Neural crest cell (in vitro differentiated cells): ENCODE measurements around the gene HDAC9. TPM values are rescaled to one million over a fixed set of nuclear protein-coding genes. Genes with fewer than 3 reads are reported as not detected.

Experiments used
- DNase-seq: peaks from one replicate; pipeline ENCODE4 v3.0.0; 2021; ENCODE audit warnings: low read depth, mixed read lengths, low spot score
- H3K27ac Mint-ChIP-seq: one replicate; pipeline ENCODE4 v1.8.0; 2021; ENCODE audit warnings: mild to moderate bottlenecking, mixed read lengths; ENCODE audit not compliant: unreplicated experiment
- H3K27me3 Mint-ChIP-seq: 2 replicates; pipeline ENCODE4 v1.8.0; 2021; ENCODE audit warnings: low read depth, mild to moderate bottlenecking, mixed read lengths
- H3K36me3 Mint-ChIP-seq: 2 replicates; pipeline ENCODE4 v1.8.0; 2021; ENCODE audit warnings: low read depth, mild to moderate bottlenecking, mixed read lengths
- H3K4me1 Mint-ChIP-seq: 2 replicates; pipeline ENCODE4 v1.8.0; 2021; ENCODE audit warnings: mixed read lengths
- H3K4me3 Mint-ChIP-seq: one replicate; pipeline ENCODE4 v1.8.0; 2021; ENCODE audit warnings: mild to moderate bottlenecking, mixed read lengths
- H3K9me3 Mint-ChIP-seq: 2 replicates; pipeline ENCODE4 v1.8.0; 2021; ENCODE audit warnings: mixed read lengths
- CTCF ChIP-seq: fragments of 200-600 bp; sonication (generic); conservative IDR thresholded peaks from 2 replicates; pipeline ENCODE4 v1.5.0; 2021; ENCODE audit warnings: antibody characterized with exemption, mild to moderate bottlenecking
- total RNA-seq: library from RNA; stranded (reverse); gene quantifications from 2 replicates; pipeline ENCODE4 v1.2.1, GENCODE V29; 2021

Gene HDAC9
- total RNA-seq, 1 donor from 2014 or later = 32.3 TPM

- H3K4me1 Mint-ChIP-seq = peaks cover 55% of the 10 kb centered on the region
- no peak overlapping the region for H3K27ac Mint-ChIP-seq
- H3K4me3 Mint-ChIP-seq = no peak overlapping the region
- no peaks in the 10 kb centered on the region for H3K9me3 Mint-ChIP-seq
- TF ChIP-seq CTCF = no peak
- H3K27me3 Mint-ChIP-seq = no peaks in the 10 kb centered on the region
- H3K36me3 Mint-ChIP-seq = peaks cover 7% of the 10 kb centered on the region
- DNase-seq = no peak
Measured at GRCh38 chr7:18499407-18500177, 4.0 kb downstream of the HDAC9 start.

- H3K9me3 Mint-ChIP-seq = peaks cover 5% of the 10 kb centered on the region
- H3K27me3 Mint-ChIP-seq = no peaks in the 10 kb centered on the region
- H3K4me1 Mint-ChIP-seq = peaks cover 22% of the 10 kb centered on the region
- H3K36me3 Mint-ChIP-seq = peaks cover 12% of the 10 kb centered on the region
- DNase-seq = no peak
- H3K27ac Mint-ChIP-seq = no peak overlapping the region
- no peak overlapping the region for H3K4me3 Mint-ChIP-seq
- no peak for TF ChIP-seq CTCF
Measured at GRCh38 chr7:18503126-18503866, 7.7 kb downstream of the HDAC9 start.

- TF ChIP-seq CTCF = no peak
- H3K27ac Mint-ChIP-seq = no peak overlapping the region
- H3K36me3 Mint-ChIP-seq = peaks cover 16% of the 10 kb centered on the region
- H3K4me1 Mint-ChIP-seq = peaks cover 27% of the 10 kb centered on the region
- peaks cover 5% of the 10 kb centered on the region for H3K9me3 Mint-ChIP-seq
- no peak for DNase-seq
- H3K27me3 Mint-ChIP-seq = no peaks in the 10 kb centered on the region
- no peak overlapping the region for H3K4me3 Mint-ChIP-seq
Measured at GRCh38 chr7:18504965-18505364, 9.4 kb downstream of the HDAC9 start.

GRCh38 chr7:18505870-18506460 lies 10.4 kb downstream of the HDAC9 start:
- DNase-seq = no peak
- Mint-ChIP-seq H3K36me3 (peaks cover 16% of the 10 kb centered on the region), H3K27ac (peak overlapping the region; percentile 40), H3K27me3 (no peaks in the 10 kb centered on the region), H3K9me3 (peaks cover 5% of the 10 kb centered on the region), H3K4me1 (peaks cover 25% of the 10 kb centered on the region), H3K4me3 (no peak overlapping the region)
- no peak for TF ChIP-seq CTCF

GRCh38 chr7:18508443-18509427 lies 13.2 kb downstream of the HDAC9 start:
- Mint-ChIP-seq H3K36me3 (peaks cover 9% of the 10 kb centered on the region), H3K27me3 (no peaks in the 10 kb centered on the region), H3K9me3 (peaks cover 5% of the 10 kb centered on the region), H3K27ac (no peak overlapping the region), H3K4me3 (no peak overlapping the region), H3K4me1 (peaks cover 17% of the 10 kb centered on the region)
- no peak for TF ChIP-seq CTCF
- no peak for DNase-seq
